GM21576 (cell line): ENCODE measurements around the gene STAT3.
"Not testable (repeated sequence)": the region's sequence is repeated elsewhere in the genome, so short reads cannot be mapped to it uniquely, and the experiment has no call there.

Experiments used
- ATAC-seq: cut with Tn5 transposase; IDR thresholded peaks from one replicate; pipeline ENCODE4 v1.9.1; 2021; ENCODE audit warnings: mild to moderate bottlenecking, moderate library complexity; ENCODE audit not compliant: unreplicated experiment

The STAT3 gene

GRCh38 chr17:42264366-42264765 is 123.9 kb downstream of the STAT3 start:
- ATAC-seq: not testable (repeated sequence)
